C4-2B (cell line): ENCODE measurements around the gene POR.

Experiments
- H3K27ac ChIP-seq: fragments of 450-650 bp; 2 replicates; pipeline ENCODE4 v1.5.1; 2017
- ZFX ChIP-seq: fragments of 450-650 bp; IDR thresholded peaks from 2 replicates; pipeline ENCODE4 v1.6.1; 2017
- TF ChIP-seq, protein P1 (sequence below): fragments of 450-650 bp; conservative IDR thresholded peaks from 2 replicates; pipeline ENCODE4 v1.5.1; 2017; ENCODE audit warnings: mild to moderate bottlenecking

POR gene

DNA sequence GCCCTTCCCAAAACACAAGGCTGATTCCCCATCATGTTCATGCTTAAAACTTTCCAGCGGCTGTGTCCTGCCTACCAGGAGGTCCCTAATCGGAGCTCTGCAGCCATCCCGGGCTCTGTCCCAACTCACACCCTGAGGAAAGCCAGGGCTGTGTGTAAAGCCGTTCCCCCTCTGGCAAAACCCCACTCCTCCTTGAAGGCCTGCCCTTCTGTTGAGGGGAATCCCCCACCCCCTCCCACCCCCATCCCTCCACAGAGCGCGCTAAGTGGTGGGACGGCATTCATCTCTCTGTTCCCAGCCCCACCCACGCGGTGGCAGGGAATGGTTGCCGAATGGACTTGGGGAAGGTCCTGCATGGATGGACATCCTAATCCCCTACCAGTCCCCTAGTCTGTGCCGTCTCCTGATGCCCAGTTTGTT, 80.1 kb downstream of the POR start:
- TF ChIP-seq ZFX: no peak
- TF ChIP-seq, protein P1, sequence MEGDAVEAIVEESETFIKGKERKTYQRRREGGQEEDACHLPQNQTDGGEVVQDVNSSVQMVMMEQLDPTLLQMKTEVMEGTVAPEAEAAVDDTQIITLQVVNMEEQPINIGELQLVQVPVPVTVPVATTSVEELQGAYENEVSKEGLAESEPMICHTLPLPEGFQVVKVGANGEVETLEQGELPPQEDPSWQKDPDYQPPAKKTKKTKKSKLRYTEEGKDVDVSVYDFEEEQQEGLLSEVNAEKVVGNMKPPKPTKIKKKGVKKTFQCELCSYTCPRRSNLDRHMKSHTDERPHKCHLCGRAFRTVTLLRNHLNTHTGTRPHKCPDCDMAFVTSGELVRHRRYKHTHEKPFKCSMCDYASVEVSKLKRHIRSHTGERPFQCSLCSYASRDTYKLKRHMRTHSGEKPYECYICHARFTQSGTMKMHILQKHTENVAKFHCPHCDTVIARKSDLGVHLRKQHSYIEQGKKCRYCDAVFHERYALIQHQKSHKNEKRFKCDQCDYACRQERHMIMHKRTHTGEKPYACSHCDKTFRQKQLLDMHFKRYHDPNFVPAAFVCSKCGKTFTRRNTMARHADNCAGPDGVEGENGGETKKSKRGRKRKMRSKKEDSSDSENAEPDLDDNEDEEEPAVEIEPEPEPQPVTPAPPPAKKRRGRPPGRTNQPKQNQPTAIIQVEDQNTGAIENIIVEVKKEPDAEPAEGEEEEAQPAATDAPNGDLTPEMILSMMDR: no peak
- H3K27ac ChIP-seq: peak overlapping the region; percentile 88

DNA sequence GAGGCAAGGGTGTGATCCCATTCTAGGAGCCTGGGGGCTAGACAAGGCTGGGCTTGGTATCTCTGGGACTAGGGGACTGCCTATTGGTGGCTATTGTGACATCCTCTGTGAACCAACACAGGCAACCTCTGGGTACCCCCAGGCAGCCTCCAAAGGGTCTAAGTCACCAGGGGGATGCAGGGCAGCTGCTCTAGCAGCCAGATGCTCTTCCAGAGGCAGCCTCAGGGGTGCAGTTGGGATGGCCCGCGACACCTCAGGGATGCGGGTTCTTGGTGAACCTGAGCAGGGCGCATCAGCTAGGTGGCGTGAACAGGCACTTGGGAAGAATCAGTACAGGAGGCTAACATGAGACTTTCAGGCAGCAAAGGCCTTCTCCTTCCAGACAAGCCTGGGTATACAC, 81.0 kb downstream of the POR start:
- H3K27ac ChIP-seq: no peak overlapping the region
- TF ChIP-seq, protein P1: no peak
- TF ChIP-seq ZFX: no peak

DNA sequence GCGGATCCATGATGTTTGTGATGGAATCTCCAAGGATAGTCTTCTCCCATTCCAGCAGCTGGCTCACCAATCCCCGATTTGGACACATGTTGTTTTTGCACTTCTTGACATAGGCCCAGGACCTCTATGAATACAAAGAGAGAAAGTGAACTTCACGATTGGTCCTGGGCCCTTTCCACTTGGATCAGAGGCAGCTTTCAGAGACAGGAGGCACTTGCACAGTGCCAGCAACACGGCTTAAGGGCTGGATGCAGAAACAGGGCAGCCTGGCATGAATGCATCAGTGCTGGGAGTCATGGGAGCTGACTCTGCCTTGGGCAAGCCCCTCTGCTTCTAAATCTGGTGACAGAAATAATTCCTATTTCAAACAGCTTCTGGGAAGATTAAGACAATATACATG, 81.5 kb downstream of the POR start:
- H3K27ac ChIP-seq: no peak overlapping the region
- TF ChIP-seq ZFX: no peak
- TF ChIP-seq, protein P1: no peak

DNA sequence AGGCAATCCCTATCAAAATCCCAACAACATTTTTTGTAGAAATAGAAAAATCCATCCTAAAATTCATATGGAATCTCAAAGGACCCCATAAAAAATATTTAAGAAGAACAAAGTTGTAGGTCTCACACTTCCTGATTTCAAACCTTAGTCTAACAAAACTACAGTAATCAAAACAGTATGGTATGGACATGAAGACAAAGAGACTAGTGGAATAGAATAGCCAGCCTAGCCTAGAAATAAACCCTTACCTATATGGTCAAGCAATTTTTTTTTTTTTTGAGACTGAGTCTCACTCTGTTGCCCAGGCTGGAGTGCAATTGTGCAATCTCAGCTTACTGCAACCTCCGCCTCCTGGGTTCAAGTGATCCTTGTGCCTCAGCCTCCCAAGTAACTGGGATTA, 83.1 kb downstream of the POR start:
- no peak overlapping the region for H3K27ac ChIP-seq
- TF ChIP-seq ZFX: no peak
- TF ChIP-seq, protein P1: no peak

DNA sequence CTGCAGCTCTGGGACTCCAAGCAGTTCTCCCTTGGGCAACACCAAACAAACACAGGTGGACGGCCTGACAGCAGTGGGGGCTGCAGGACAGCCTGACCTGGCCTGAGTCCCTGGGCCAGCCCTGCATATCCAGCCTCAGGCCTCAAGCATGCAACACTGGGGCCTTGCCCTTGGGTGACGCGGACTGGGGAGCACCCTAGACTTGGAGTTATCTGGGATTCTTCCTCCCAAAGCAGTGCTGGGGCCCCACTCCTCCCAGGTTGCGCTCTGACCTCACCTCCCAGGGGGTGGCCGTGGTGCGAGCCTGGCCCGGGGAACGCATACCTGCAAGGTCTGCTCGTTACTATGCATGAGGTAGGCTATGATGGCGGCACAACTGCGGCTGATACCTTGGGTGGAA, 85.6 kb downstream of the POR start:
- H3K27ac ChIP-seq: no peak overlapping the region
- no peak for TF ChIP-seq ZFX
- TF ChIP-seq, protein P1: no peak

DNA sequence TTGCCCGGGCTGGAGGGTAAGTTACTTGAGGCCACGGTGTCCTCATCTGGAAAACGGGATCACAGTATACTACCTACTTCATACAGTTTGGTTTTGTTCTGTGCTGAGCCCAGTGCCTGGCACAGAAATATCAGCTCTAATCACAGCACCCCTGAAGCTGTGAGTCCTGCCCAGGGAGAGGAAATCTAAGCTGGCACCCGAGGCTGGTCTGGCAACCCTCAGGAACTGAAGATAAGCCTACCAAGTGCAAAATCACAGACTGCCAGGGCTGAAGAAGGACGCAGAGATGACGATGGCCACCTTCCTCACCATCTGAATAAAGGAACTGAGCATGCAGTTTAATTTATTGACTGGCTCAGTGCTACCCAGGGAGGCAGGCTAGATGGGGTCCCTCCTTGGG, 87.2 kb downstream of the POR start:
- no peak for TF ChIP-seq ZFX
- TF ChIP-seq, protein P1: no peak
- no peak overlapping the region for H3K27ac ChIP-seq

DNA sequence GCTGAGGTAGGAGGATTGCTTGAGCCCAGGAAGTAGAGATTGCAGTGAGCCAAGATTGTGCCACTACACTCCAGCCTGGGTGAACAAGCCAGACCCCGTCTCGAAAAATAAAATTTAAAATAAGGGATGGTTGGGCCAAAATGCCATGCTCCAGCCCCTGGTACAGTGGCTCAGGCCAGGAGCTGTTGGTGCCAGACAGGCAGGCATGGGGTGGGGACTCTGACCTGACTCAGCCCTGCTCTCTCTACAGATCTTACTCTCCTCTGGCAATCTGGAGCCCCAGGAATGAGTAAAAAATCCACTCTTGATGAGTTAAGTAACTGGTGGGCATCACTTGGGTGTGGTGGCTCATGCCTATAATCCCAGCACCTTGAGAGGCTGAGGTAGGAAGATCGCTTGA, 87.9 kb downstream of the POR start:
- TF ChIP-seq, protein P1: no peak
- no peak overlapping the region for H3K27ac ChIP-seq
